Stimulated activated CD8-positive, alpha-beta memory T cell treated with anti-CD3 and anti-CD28 coated beads, Interleukin-12 subunit alpha, Interleukin-12 subunit beta, amount 100 ng/mL, for 24 hours (primary cell): Measurements from ENCODE around the gene CYLC1.

Experiments
- DNase-seq: peaks from one replicate; pipeline ENCODE4 v3.0.0-alpha.2; 2020; ENCODE audit errors: extremely low read depth

Gene CYLC1

GRCh38 chrX:83860846-83861245 is at the start of gene CYLC1:
TSS of gene CYLC1 (plus strand) at chrX:83861146. CDS start at chrX:83861183, 37 bp downstream.
- no peak for DNase-seq

- DNase-seq: no peak
Measured at GRCh38 chrX:83819304-83819703, 41.6 kb upstream of the CYLC1 start.

GRCh38 chrX:83829874-83830273 is 31.1 kb upstream of the CYLC1 start:
- DNase-seq: no peak

- DNase-seq: no peak
Measured at GRCh38 chrX:83845397-83845796, 15.5 kb upstream of the CYLC1 start.

- DNase-seq: no peak
Measured at GRCh38 chrX:83847339-83847738, 13.6 kb upstream of the CYLC1 start.

- no peak for DNase-seq
Measured at GRCh38 chrX:83888585-83888984, 27.6 kb downstream of the CYLC1 start.

- DNase-seq: no peak
Measured at GRCh38 chrX:83892433-83892832, 31.5 kb downstream of the CYLC1 start.

GRCh38 chrX:83906921-83907320 is 46.0 kb downstream of the CYLC1 start:
- no peak for DNase-seq

- no peak for DNase-seq
Measured at GRCh38 chrX:83916525-83916924, 55.6 kb downstream of the CYLC1 start.

- DNase-seq: no peak
Measured at GRCh38 chrX:83934220-83934619, 73.3 kb downstream of the CYLC1 start.
